Ishikawa (cell line): ENCODE data around the gene PDE8A.

Experiments
- CEBPB ChIP-seq: IDR thresholded peaks from 2 replicates; pipeline ENCODE4 v1.6.1; 2012
- CREB1 ChIP-seq: IDR thresholded peaks from 2 replicates; pipeline ENCODE4 v1.6.1; 2012; ENCODE audit warnings: low read depth
- EGR1 ChIP-seq: IDR thresholded peaks from 2 replicates; pipeline ENCODE4 v1.6.1; 2012
- EP300 ChIP-seq: IDR thresholded peaks from 2 replicates; pipeline ENCODE4 v1.6.1; 2012; ENCODE audit warnings: borderline replicate concordance
- FOXM1 ChIP-seq: IDR thresholded peaks from 2 replicates; pipeline ENCODE4 v1.6.1; 2012; ENCODE audit warnings: low read depth, borderline replicate concordance
- NFIC ChIP-seq: IDR thresholded peaks from 2 replicates; pipeline ENCODE4 v1.6.1; 2012
- RAD21 ChIP-seq: IDR thresholded peaks from 2 replicates; pipeline ENCODE4 v1.6.1; 2012; ENCODE audit warnings: low read depth
- TAF1 ChIP-seq: IDR thresholded peaks from 2 replicates; pipeline ENCODE4 v1.6.1; 2012; ENCODE audit warnings: low read depth, mild to moderate bottlenecking
- TCF12 ChIP-seq: IDR thresholded peaks from 2 replicates; pipeline ENCODE4 v1.6.1; 2012; ENCODE audit warnings: low read depth
- TEAD4 ChIP-seq: IDR thresholded peaks from 2 replicates; pipeline ENCODE4 v1.6.1; 2012
- YY1 ChIP-seq: IDR thresholded peaks from 2 replicates; pipeline ENCODE4 v1.6.1; 2012; ENCODE audit warnings: low read depth
- ZBTB7A ChIP-seq: IDR thresholded peaks from 2 replicates; pipeline ENCODE4 v1.6.1; 2012; ENCODE audit warnings: low read depth
- TF ChIP-seq, protein P1 (sequence below): IDR thresholded peaks from 2 replicates; pipeline ENCODE4 v1.6.1; 2012; ENCODE audit warnings: low read depth, mild to moderate bottlenecking
- TF ChIP-seq, protein P2 (sequence below): IDR thresholded peaks from 2 replicates; pipeline ENCODE4 v1.6.1; 2012
- TF ChIP-seq, protein P3 (sequence below): IDR thresholded peaks from 2 replicates; pipeline ENCODE4 v1.6.1; 2012

PDE8A gene

DNA sequence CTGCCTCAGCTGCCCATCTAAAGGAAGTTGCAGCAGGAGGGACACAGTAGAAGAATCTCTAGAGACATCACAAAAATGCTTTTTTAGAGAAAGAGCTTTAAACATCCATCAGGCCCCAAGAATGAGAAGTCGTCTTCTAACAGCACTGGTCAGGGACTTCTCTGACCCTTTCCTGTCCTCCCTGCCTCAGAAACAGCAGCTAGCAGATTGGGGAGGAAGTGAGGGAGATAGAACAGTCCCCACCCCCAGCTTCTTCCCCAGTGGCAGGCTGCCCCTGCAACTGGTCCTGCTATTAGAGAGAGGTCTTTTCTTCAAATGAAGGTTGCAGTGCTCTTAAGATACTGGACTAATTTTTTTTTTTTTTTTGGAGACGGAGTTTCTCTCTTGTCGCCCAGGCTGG lies 55.1 kb downstream of the PDE8A start:
- TF ChIP-seq ZBTB7A (no peak), CEBPB (no peak), YY1 (no peak), RAD21 (no peak), TEAD4 (no peak), TAF1 (no peak)

DNA sequence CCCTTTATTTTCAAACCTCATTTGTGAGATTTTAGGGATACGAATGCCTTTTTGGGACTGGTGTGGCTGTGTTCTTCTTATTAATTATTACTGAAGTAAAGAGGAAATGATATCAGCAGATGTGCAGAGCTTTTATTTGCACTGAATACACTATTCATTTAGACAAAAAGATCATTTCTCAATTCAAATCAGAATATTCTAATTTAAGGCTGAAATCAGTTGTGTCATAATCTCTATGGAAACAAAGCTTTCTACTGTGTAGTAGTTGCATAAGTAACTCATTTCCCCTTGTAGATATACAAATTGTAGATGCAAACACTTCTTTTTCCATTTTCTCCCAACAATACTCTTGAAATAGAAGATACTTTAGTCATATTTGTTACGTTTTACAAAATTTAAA lies 56.0 kb downstream of the PDE8A start:
- TF ChIP-seq ZBTB7A (no peak), TEAD4 (no peak), CEBPB (no peak), EP300 (no peak), YY1 (no peak), CREB1 (no peak)
- TF ChIP-seq, protein P1, sequence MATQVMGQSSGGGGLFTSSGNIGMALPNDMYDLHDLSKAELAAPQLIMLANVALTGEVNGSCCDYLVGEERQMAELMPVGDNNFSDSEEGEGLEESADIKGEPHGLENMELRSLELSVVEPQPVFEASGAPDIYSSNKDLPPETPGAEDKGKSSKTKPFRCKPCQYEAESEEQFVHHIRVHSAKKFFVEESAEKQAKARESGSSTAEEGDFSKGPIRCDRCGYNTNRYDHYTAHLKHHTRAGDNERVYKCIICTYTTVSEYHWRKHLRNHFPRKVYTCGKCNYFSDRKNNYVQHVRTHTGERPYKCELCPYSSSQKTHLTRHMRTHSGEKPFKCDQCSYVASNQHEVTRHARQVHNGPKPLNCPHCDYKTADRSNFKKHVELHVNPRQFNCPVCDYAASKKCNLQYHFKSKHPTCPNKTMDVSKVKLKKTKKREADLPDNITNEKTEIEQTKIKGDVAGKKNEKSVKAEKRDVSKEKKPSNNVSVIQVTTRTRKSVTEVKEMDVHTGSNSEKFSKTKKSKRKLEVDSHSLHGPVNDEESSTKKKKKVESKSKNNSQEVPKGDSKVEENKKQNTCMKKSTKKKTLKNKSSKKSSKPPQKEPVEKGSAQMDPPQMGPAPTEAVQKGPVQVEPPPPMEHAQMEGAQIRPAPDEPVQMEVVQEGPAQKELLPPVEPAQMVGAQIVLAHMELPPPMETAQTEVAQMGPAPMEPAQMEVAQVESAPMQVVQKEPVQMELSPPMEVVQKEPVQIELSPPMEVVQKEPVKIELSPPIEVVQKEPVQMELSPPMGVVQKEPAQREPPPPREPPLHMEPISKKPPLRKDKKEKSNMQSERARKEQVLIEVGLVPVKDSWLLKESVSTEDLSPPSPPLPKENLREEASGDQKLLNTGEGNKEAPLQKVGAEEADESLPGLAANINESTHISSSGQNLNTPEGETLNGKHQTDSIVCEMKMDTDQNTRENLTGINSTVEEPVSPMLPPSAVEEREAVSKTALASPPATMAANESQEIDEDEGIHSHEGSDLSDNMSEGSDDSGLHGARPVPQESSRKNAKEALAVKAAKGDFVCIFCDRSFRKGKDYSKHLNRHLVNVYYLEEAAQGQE = no peak

DNA sequence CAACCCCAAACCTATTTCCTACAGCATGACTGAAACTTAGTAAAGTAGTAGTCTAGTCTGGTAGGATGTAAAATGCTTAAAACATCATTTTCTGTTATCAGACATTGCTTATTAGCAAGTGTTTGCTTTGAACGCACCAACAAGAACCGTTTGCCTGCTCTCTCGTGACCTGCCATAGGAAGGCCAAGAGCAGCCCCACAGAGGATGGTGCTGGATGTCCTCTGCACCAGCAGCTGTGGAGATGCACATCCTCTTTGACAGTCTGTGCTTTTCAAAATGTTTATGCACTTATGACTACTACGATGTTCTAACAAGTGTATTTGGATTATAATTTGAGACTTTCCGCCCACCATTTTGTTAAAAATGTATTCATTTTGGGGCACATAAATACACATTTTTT lies 59.6 kb downstream of the PDE8A start:
- TF ChIP-seq NFIC = no peak
- no peak for TF ChIP-seq EGR1
- no peak for TF ChIP-seq FOXM1
- no peak for TF ChIP-seq CEBPB
- TF ChIP-seq, protein P2, sequence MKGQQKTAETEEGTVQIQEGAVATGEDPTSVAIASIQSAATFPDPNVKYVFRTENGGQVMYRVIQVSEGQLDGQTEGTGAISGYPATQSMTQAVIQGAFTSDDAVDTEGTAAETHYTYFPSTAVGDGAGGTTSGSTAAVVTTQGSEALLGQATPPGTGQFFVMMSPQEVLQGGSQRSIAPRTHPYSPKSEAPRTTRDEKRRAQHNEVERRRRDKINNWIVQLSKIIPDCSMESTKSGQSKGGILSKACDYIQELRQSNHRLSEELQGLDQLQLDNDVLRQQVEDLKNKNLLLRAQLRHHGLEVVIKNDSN = no peak
- TF ChIP-seq, protein P3, sequence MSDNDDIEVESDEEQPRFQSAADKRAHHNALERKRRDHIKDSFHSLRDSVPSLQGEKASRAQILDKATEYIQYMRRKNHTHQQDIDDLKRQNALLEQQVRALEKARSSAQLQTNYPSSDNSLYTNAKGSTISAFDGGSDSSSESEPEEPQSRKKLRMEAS = no peak
- TF ChIP-seq, protein P1 = no peak
- TF ChIP-seq TAF1 = no peak
- no peak for TF ChIP-seq TEAD4
- TF ChIP-seq ZBTB7A = no peak
- no peak for TF ChIP-seq YY1
- no peak for TF ChIP-seq EP300
- no peak for TF ChIP-seq RAD21
- no peak for TF ChIP-seq TCF12
- no peak for TF ChIP-seq CREB1

DNA sequence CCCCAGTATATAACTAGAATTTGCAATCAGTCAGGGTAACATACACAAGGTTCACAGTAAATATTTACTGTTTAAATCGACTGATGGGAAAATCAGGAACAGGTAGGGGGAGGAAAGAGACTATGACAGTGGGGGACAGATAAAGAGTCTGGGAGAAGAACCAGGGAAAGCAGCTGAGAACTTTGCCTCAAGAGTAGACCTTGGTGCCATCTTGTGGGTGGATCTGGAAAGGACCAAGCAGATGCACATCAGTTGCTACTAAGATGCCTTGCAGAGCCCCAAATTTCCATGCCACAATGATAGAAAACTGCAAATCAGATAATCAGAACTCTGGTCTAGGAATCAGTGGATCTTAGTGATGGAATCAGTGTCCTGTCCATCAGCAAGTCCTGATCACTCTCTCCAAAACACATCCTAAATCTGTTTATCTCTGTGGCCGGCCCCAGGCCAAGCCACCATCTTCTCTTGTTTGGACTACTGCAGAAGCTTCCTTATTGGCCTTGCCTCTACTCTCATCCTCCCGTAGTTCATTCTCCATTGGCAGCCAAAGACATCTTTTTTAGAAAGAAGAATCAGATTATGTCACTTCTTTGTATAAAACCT lies 62.7 kb downstream of the PDE8A start:
- TF ChIP-seq EGR1 (no peak), RAD21 (peak; percentile 61)

DNA sequence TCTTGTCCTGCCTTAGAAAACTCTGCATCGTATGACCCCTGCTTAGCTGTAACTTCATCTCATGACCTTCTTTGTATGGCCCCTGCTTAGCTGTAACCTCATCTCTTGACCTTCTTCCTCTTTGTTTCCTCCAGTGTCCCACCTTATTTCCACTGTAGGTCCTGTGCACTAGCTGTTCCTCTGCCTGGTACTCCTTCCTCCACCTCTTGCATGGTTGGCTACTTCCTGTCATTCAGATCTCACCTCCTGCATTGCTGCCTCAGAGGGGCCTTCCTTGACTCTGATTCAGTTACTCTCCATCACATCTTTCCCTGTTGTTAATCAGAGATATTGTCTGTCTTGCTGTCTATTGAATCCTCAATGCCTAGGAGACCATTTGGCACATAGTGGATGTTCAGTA lies 63.2 kb downstream of the PDE8A start:
- TF ChIP-seq NFIC (no peak), ZBTB7A (no peak), RAD21 (no peak), CEBPB (no peak), TAF1 (no peak), TEAD4 (no peak)
- TF ChIP-seq, protein P1 = no peak
- TF ChIP-seq, protein P2 = no peak
- TF ChIP-seq, protein P3 = no peak
